H1 (cell line): ENCODE results near the gene BTBD3. TPM values are rescaled to one million over a fixed set of nuclear protein-coding genes. Genes with fewer than 3 reads are reported as not detected.
A peak's percentile ranks its signal among the peaks of the same experiment; 100 is the strongest.

Experiments
- CTCF ChIA-PET: fragments of 300-600 bp; sonication (Branson Sonifier 250); formaldehyde crosslinking; loops from one replicate; lab custom pipeline; 2021; ENCODE audit not compliant: partially characterized antibody; lab: Charles Lee
- POLR2A ChIA-PET: fragments of 300-600 bp; sonication (Branson Sonifier 250); formaldehyde crosslinking; loops from one replicate; lab custom pipeline; 2021; ENCODE audit warnings: inconsistent platforms; ENCODE audit not compliant: partially characterized antibody; lab: Charles Lee
- DNase-seq, 2 experiments: peaks; one replicate each; pipeline versions ENCODE4 v3.0.0 to v3.0.0-alpha.2; 2010 to 2022; ENCODE audit warnings: low spot score in 2 of 2, low read depth in 1 of 2, mixed read lengths in 1 of 2
- FAIRE-seq: peaks from 2 replicates; lab custom pipeline; 2011; peaks lifted over from hg19 to GRCh38; lab: Jason Lieb, UNC
- H2AFZ ChIP-seq: 2 replicates; pipeline ENCODE4 v1.8.1; 2012; ENCODE audit warnings: low read length, inconsistent platforms
- H2AK5ac ChIP-seq: 2 replicates; pipeline ENCODE4 v1.6.1; 2013; ENCODE audit warnings: low read depth, low read length
- H2BK120ac ChIP-seq: replicated peaks from 2 replicates; pipeline ENCODE3; 2013; ENCODE audit warnings: low read depth, low read length, inconsistent platforms
- H2BK12ac ChIP-seq: 2 replicates; pipeline ENCODE4 v1.6.1; 2013; ENCODE audit warnings: low read depth, low read length
- H2BK15ac ChIP-seq: 2 replicates; pipeline ENCODE4 v1.6.1; 2013; ENCODE audit warnings: low read length
- H2BK20ac ChIP-seq: 2 replicates; pipeline ENCODE4 v1.6.1; 2013; ENCODE audit warnings: low read length
- H2BK5ac ChIP-seq: 2 replicates; pipeline ENCODE4 v1.6.1; 2013; ENCODE audit warnings: low read depth, low read length
- H3K14ac ChIP-seq: 2 replicates; pipeline ENCODE4 v1.6.1; 2013; ENCODE audit warnings: inconsistent platforms; ENCODE audit not compliant: insufficient read length
- H3K18ac ChIP-seq: 2 replicates; pipeline ENCODE4 v1.6.1; 2013; ENCODE audit warnings: low read length; ENCODE audit errors: extremely low read depth
- H3K23ac ChIP-seq: 2 replicates; pipeline ENCODE4 v1.6.1; 2013; ENCODE audit warnings: inconsistent platforms; ENCODE audit not compliant: insufficient read length
- H3K23me2 ChIP-seq: 2 replicates; pipeline ENCODE4 v1.6.1; 2013; ENCODE audit warnings: low read depth, low read length
- H3K27ac ChIP-seq: 2 replicates; pipeline ENCODE4 v1.6.1; 2011; ENCODE audit warnings: low read depth, low read length, inconsistent platforms
- H3K27me3 ChIP-seq, 4 experiments: replicated peaks in 1 of 4; 1 replicate in 1 of 4; 2 replicates in 3 of 4; pipeline versions ENCODE4 v1.6.1 to v1.8.1; 2011 to 2013; ENCODE audit warnings: low read length in 3 of 4, mild to moderate bottlenecking in 3 of 4, inconsistent platforms in 2 of 4, mixed read lengths in 2 of 4, moderate library complexity in 1 of 4; ENCODE audit not compliant: control insufficient read depth in 3 of 4, insufficient read depth in 3 of 4; ENCODE audit errors: extremely low read depth in 1 of 4
- H3K36me3 ChIP-seq, 4 experiments: 2 replicates each; pipeline versions ENCODE4 v1.6.1 to v1.8.1; 2011 to 2013; ENCODE audit warnings: mild to moderate bottlenecking in 4 of 4, low read length in 3 of 4, moderate library complexity in 2 of 4, control low read depth in 1 of 4, inconsistent platforms in 1 of 4; ENCODE audit not compliant: insufficient read depth in 4 of 4, control insufficient read depth in 2 of 4
- H3K4ac ChIP-seq: replicated peaks from 2 replicates; pipeline ENCODE3; 2013; ENCODE audit warnings: low read length, low read depth, mixed read lengths, inconsistent platforms; ENCODE audit not compliant: insufficient read length
- H3K4me1 ChIP-seq, 4 experiments: replicated peaks in 1 of 4; 1 replicate in 1 of 4; 2 replicates in 3 of 4; pipeline versions ENCODE4 v1.6.1 to v1.8.1; 2011 to 2013; ENCODE audit warnings: low read length in 3 of 4, inconsistent platforms in 2 of 4, mixed read lengths in 1 of 4; ENCODE audit not compliant: insufficient read depth in 4 of 4, control insufficient read depth in 3 of 4
- H3K4me2 ChIP-seq, 2 experiments: 2 replicates each; pipeline versions ENCODE4 v1.6.1 to v1.8.1; 2011 to 2013; ENCODE audit warnings: low read depth in 2 of 2, low read length in 2 of 2, control low read depth in 1 of 2, inconsistent platforms in 1 of 2, mild to moderate bottlenecking in 1 of 2; ENCODE audit not compliant: insufficient read depth in 1 of 2
- H3K4me3 ChIP-seq, 4 experiments: fragments of 200-600, 300-600 bp in 1 of 4; sonication (generic), shearing (Covaris generic), sonication (Bioruptor Twin) in 1 of 4; 2 replicates each; pipeline versions ENCODE4 v1.5.1 to v1.8.1; 2011 to 2016; ENCODE audit warnings: low read length in 4 of 4, low read depth in 3 of 4, control low read depth in 2 of 4, inconsistent platforms in 2 of 4, mild to moderate bottlenecking in 2 of 4, mixed read lengths in 1 of 4, moderate library complexity in 1 of 4; ENCODE audit not compliant: insufficient read depth in 2 of 4; ENCODE audit errors: extremely low read depth in 1 of 4
- H3K56ac ChIP-seq: replicated peaks from 2 replicates; pipeline ENCODE3; 2013; ENCODE audit warnings: low read depth, mild to moderate bottlenecking, mixed read lengths, low read length, inconsistent platforms; ENCODE audit not compliant: insufficient read length
- H3K79me1 ChIP-seq: 2 replicates; pipeline ENCODE4 v1.6.1; 2013; ENCODE audit warnings: low read depth, low read length, control low read depth
- H3K79me2 ChIP-seq, 2 experiments: 2 replicates each; pipeline versions ENCODE4 v1.6.1 to v1.8.1; 2012 to 2013; ENCODE audit warnings: low read length in 2 of 2, mild to moderate bottlenecking in 2 of 2, inconsistent platforms in 1 of 2; ENCODE audit not compliant: insufficient read depth in 2 of 2, control insufficient read depth in 1 of 2
- H3K9ac ChIP-seq, 4 experiments: replicated peaks in 1 of 4; 1 replicate in 1 of 4; 2 replicates in 3 of 4; pipeline versions ENCODE4 v1.6.1 to v1.8.1; 2011 to 2013; ENCODE audit warnings: low read depth in 3 of 4, low read length in 3 of 4, control low read depth in 2 of 4, mild to moderate bottlenecking in 2 of 4, moderate library complexity in 2 of 4, inconsistent platforms in 1 of 4; ENCODE audit errors: extremely low read depth in 1 of 4
- H3K9me3 ChIP-seq, 2 experiments: 2 replicates each; pipeline versions ENCODE4 v1.6.1 to v1.8.1; 2012 to 2013; ENCODE audit warnings: mild to moderate bottlenecking in 2 of 2, moderate library complexity in 2 of 2, control low read depth in 1 of 2, inconsistent platforms in 1 of 2, low read depth in 1 of 2, low read length in 1 of 2, mixed read lengths in 1 of 2; ENCODE audit not compliant: insufficient read depth in 2 of 2
- H4K20me1 ChIP-seq, 2 experiments: replicated peaks in 1 of 2; 2 replicates each; pipeline versions ENCODE3 to v1.8.1; 2011 to 2013; ENCODE audit warnings: inconsistent platforms in 2 of 2, low read length in 2 of 2, mild to moderate bottlenecking in 1 of 2; ENCODE audit not compliant: insufficient read depth in 2 of 2, control insufficient read depth in 1 of 2
- H4K5ac ChIP-seq: 2 replicates; pipeline ENCODE4 v1.6.1; 2013; ENCODE audit warnings: low read length, low read depth, mixed read lengths, inconsistent platforms; ENCODE audit not compliant: insufficient read length
- H4K8ac ChIP-seq: 2 replicates; pipeline ENCODE4 v1.8.0; 2013; ENCODE audit warnings: mild to moderate bottlenecking, moderate library complexity, low read length, inconsistent platforms; ENCODE audit not compliant: insufficient read depth; ENCODE audit errors: extremely low read depth
- H4K91ac ChIP-seq: replicated peaks from 2 replicates; pipeline ENCODE3; 2013; ENCODE audit warnings: low read length, mixed read lengths, inconsistent platforms; ENCODE audit not compliant: insufficient read length
- CBX8 ChIP-seq: fragments of 300-800, 300-1000 bp; sonication (generic); IDR thresholded peaks from 2 replicates; pipeline ENCODE4 v1.7.1; 2016; ENCODE audit warnings: low read depth, low read length, borderline replicate concordance
- JUN ChIP-seq: IDR thresholded peaks from 2 replicates; pipeline ENCODE4 v1.6.1; 2011; ENCODE audit warnings: low read depth, mild to moderate bottlenecking, improper control_type of control experiment, low read length
- KDM4A ChIP-seq: IDR thresholded peaks from one replicate; pipeline ENCODE4 v1.7.1; 2012; ENCODE audit warnings: low read depth, mild to moderate bottlenecking, moderate library complexity, low read length, inconsistent platforms; ENCODE audit not compliant: severe bottlenecking
- KDM5A ChIP-seq: fragments of 200-600 bp; IDR thresholded peaks from 2 replicates; pipeline ENCODE4 v1.7.1; 2012; ENCODE audit warnings: mild to moderate bottlenecking, low read length, inconsistent platforms, mixed read lengths
- NRF1 ChIP-seq: IDR thresholded peaks from 2 replicates; pipeline ENCODE4 v1.6.1; 2011; ENCODE audit warnings: mild to moderate bottlenecking, low read depth, low read length, improper control_type of control experiment
- RAD21 ChIP-seq, 2 experiments: IDR thresholded peaks in 1 of 2; conservative IDR thresholded peaks in 1 of 2; 2 replicates each; pipeline ENCODE4 v1.6.1; 2011; ENCODE audit warnings: low read depth in 2 of 2, low read length in 2 of 2, improper control_type of control experiment in 1 of 2, inconsistent platforms in 1 of 2, mild to moderate bottlenecking in 1 of 2, moderate library complexity in 1 of 2
- RNF2 ChIP-seq: fragments of 200-900, 300-1000 bp; sonication (generic); IDR thresholded peaks from 2 replicates; pipeline ENCODE4 v1.7.1; 2016; ENCODE audit warnings: borderline replicate concordance, low read depth, mild to moderate bottlenecking, antibody characterized with exemption, low read length; ENCODE audit not compliant: poor library complexity, severe bottlenecking; ENCODE audit errors: missing control alignments
- SIN3A ChIP-seq, 2 experiments: IDR thresholded peaks in 1 of 2; conservative IDR thresholded peaks in 1 of 2; 2 replicates each; pipeline ENCODE4 v1.6.1; 2011 to 2012; ENCODE audit warnings: low read length in 2 of 2, improper control_type of control experiment in 1 of 2, low read depth in 1 of 2, mild to moderate bottlenecking in 1 of 2
- SIX5 ChIP-seq: IDR thresholded peaks from 2 replicates; pipeline ENCODE4 v1.6.1; 2011; ENCODE audit warnings: mild to moderate bottlenecking, low read depth, low read length
- SP1 ChIP-seq: IDR thresholded peaks from 2 replicates; pipeline ENCODE4 v1.6.1; 2011; ENCODE audit warnings: low read depth, low read length
- SRF ChIP-seq: IDR thresholded peaks from 2 replicates; pipeline ENCODE4 v1.6.1; 2011; ENCODE audit warnings: mild to moderate bottlenecking, low read depth, low read length, moderate library complexity
- TCF12 ChIP-seq: IDR thresholded peaks from 2 replicates; pipeline ENCODE4 v1.6.1; 2011; ENCODE audit warnings: low read depth, mild to moderate bottlenecking, low read length
- WGBS, 2 experiments: shearing (Covaris generic) in 1 of 2; methylation state at CpG; one replicate each; pipeline versions ENCODE4 v1.1.6 to v1.1.7; 2013 to 2015; ENCODE audit warnings: low lambda C conversion rate in 2 of 2, mixed read lengths in 2 of 2, inconsistent platforms in 1 of 2, low coverage in 1 of 2, missing lambda C conversion rate in 1 of 2; ENCODE audit not compliant: insufficient replicate concordance in 2 of 2, insufficient coverage in 1 of 2, insufficient read length in 1 of 2; ENCODE audit errors: extremely low coverage in 1 of 2, missing lambda C conversion rate in 1 of 2; 5-methylcytosine and 5-hydroxymethylcytosine counted together
- polyA plus RNA-seq, 7 experiments: library from polyadenylated mRNA; depleted of rRNA in 3 of 7; stranded (reverse) in 5 of 7; unstranded in 2 of 7; fragments of >200 nt in 5 of 7; fragments of 200-250 nt in 2 of 7; gene quantifications; 1 replicate in 5 of 7; 2 replicates in 1 of 7; 4 replicates in 1 of 7; pipeline versions ENCODE4 v1.2.1 to v1.2.3, GENCODE V29; 2011 to 2013; ENCODE audit warnings: missing spikeins in 2 of 7, mixed read lengths in 2 of 7
- total RNA-seq: library from RNA; stranded (reverse); fragmentation: NEBNext Ultra II Directional; extraction: Animal tissue kit (Norgen Biotek cat#: 25700); gene quantifications from 2 replicates; pipeline ENCODE4 v1.2.1, GENCODE V29; 2021
- TF ChIP-seq, protein P1 (sequence below): IDR thresholded peaks from 2 replicates; pipeline ENCODE4 v1.6.1; 2011; ENCODE audit warnings: low read depth, mild to moderate bottlenecking, low read length; ENCODE audit not compliant: insufficient read depth

The BTBD3 gene
- total and polyA plus RNA-seq, 2 of the 8 experiments (the other 6 are each of a cell fraction or from before 2014, with no cell fraction given), result 36.7 to 45.5 TPM

DNA sequence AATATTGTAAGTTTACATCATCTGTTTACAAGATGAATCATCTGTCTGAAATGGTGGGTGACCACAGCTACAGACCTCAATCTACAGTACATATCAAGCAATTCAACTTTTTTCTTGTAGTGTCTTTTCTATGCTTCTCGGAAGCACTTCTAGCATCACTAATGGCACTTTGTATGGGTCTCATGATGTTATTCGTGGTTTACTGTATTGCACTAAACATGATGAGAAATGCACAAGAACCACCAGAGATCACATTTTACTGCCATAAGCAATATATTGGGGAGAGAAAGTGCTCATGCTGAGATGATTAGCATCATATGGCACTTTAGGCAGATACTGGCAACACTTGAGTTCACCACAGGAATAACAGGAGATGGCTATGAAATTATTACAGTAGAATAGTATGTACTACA, 15.4 kb upstream of the BTBD3 start:
- Histone ChIP-seq H3K4me1 (peaks cover 0 to 3% (median under 1%) of the 10 kb centered on the region in 4 experiments; a peak in 2 of 7 replicates), H2AFZ (no peak overlapping the region), H2BK5ac (no peak overlapping the region), H2AK5ac (no peak overlapping the region), H3K56ac (no peak overlapping the region), H2BK120ac (no peak overlapping the region), H4K91ac (no peak overlapping the region), H3K79me1 (peaks cover 4% of the 10 kb centered on the region; the same call in 1 of the 2 replicates), H3K27me3 (no peaks in the 10 kb centered on the region), H3K27ac (no peak overlapping the region), H4K8ac (no peak overlapping the region), H3K9ac (peak overlapping the region in 1 of 4 experiments; percentile 49; a peak in 1 of 7 replicates), H3K36me3 (no peaks in the 10 kb centered on the region; a peak in 1 of 8 replicates), H2BK12ac (no peak overlapping the region), H4K20me1 (peaks cover 0 to 2% of the 10 kb centered on the region in 2 experiments), H3K23ac (no peak overlapping the region), H3K4me2 (no peak overlapping the region), H3K23me2 (no peaks in the 10 kb centered on the region), H3K18ac (no peak overlapping the region), H2BK20ac (no peak overlapping the region), H3K14ac (no peak overlapping the region), H2BK15ac (no peak overlapping the region), H3K4ac (no peak overlapping the region), H3K9me3 (no peaks in the 10 kb centered on the region), H4K5ac (no peak overlapping the region), H3K4me3 (no peak overlapping the region), H3K79me2 (peaks cover 7 to 100% of the 10 kb centered on the region in 2 experiments)
- FAIRE-seq (no peak), DNase-seq (no peak)
- ChIA-PET POLR2A (no interaction called here), CTCF (interaction anchor here (0.7 to 2.1 kb wide), 2 partner anchors 9 to 192 kb away, joined by 3 to 7 read pairs; no protein-coding TSS in a partner anchor)
- 96% methylated on average over 2 of the region's 2 CpGs; no CpG with 5 or more reads in 1 of the 2 experiments for WGBS, 2 experiments
- TF ChIP-seq SIX5, result no peak
- no peak for TF ChIP-seq RNF2
- TF ChIP-seq TCF12, result no peak
- no peak for TF ChIP-seq KDM5A
- TF ChIP-seq JUN, result no peak
- TF ChIP-seq SP1, result no peak
- no peak for TF ChIP-seq NRF1
- no peak for TF ChIP-seq SIN3A (conservative IDR thresholded peaks at IDR 0.05 in 1 of 2, IDR thresholded peaks at IDR 0.05 in 1 of 2; ENCODE audit: low read depth in 1 of 2, low read length in 2 of 2)
- TF ChIP-seq, protein P1, sequence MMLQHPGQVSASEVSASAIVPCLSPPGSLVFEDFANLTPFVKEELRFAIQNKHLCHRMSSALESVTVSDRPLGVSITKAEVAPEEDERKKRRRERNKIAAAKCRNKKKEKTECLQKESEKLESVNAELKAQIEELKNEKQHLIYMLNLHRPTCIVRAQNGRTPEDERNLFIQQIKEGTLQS, result no peak
- no peak for TF ChIP-seq CBX8
- TF ChIP-seq SRF, result no peak
- no peak for TF ChIP-seq KDM4A
- TF ChIP-seq RAD21 (IDR thresholded peaks at IDR 0.05 in 1 of 2, conservative IDR thresholded peaks at IDR 0.05 in 1 of 2; ENCODE audit: low read depth in 2 of 2, low read length in 2 of 2), result no peak
